Right renal pelvis (tissue), 4 donors: ENCODE data around the gene ENTR1. TPM values are rescaled to one million over a fixed set of nuclear protein-coding genes. Genes with fewer than 3 reads are reported as not detected.

ENCODE experiments used
- polyA plus RNA-seq, 4 donors: library from polyadenylated mRNA; unstranded; fragments of 120-200 nt; gene quantifications; one replicate each; pipeline ENCODE4 v1.2.1, GENCODE V29; 2013; ENCODE audit not compliant: insufficient read length in 4 of 4

The ENTR1 gene
- polyA plus RNA-seq, 4 donors, result 43.2 to 52.0 (median 47.3) TPM

Other genes starting within 250 kb of the ENTR1 start
- not detected for gene LHX3, start 205.5 kb downstream of the ENTR1 start, polyA plus RNA-seq
- gene QSOX2, start 164.8 kb downstream of the ENTR1 start, polyA plus RNA-seq, result 10 to 100 TPM; 16.3 to 17.5 (median 16.6) TPM
- gene CCDC187, start 106.5 kb downstream of the ENTR1 start, polyA plus RNA-seq, result 1 to 10 TPM; 1.8 to 3.3 (median 2.2) TPM
- 10 to 100 TPM; 30.6 to 42.3 (median 32.0) TPM for gene GPSM1, start 83.1 kb downstream of the ENTR1 start, polyA plus RNA-seq
- gene DNLZ, start 46.9 kb downstream of the ENTR1 start, polyA plus RNA-seq, result 10 to 100 TPM in 1 of 4 donors, 1 to 10 TPM in 3; 5.6 to 13.9 (median 8.0) TPM
- gene CARD9, start 36.9 kb downstream of the ENTR1 start, polyA plus RNA-seq, result 1 to 10 TPM; 1.6 to 2.7 (median 2.3) TPM
- gene SNAPC4, start 10.4 kb downstream of the ENTR1 start, polyA plus RNA-seq, result 10 to 100 TPM; 10.6 to 12.9 (median 10.8) TPM
- gene PMPCA, start within 50 bp of the ENTR1 start, polyA plus RNA-seq, result 10 to 100 TPM; 56.5 to 66.0 (median 62.6) TPM
- 10 to 100 TPM; 12.8 to 18.1 (median 13.8) TPM for gene INPP5E, start 29.2 kb upstream of the ENTR1 start, polyA plus RNA-seq
- 10 to 100 TPM; 55.1 to 68.6 (median 62.3) TPM for gene SEC16A, start 72.4 kb upstream of the ENTR1 start, polyA plus RNA-seq
- 10 to 100 TPM; 25.4 to 41.4 (median 29.5) TPM for gene NOTCH1, start 135.4 kb upstream of the ENTR1 start, polyA plus RNA-seq